Prostate gland (tissue), 2 donors: Measurements from ENCODE around the gene DDX54. TPM values are rescaled to one million over a fixed set of nuclear protein-coding genes. Genes with fewer than 3 reads are reported as not detected.

Experiments used
- DNase-seq: peaks from one replicate; pipeline ENCODE4 v3.0.0-alpha.2; 2019; ENCODE audit warnings: low spot score
- H3K27ac ChIP-seq, 2 donors: fragments of 200-600 bp; sonication (generic); 2 replicates each; pipeline ENCODE4 v1.5.1; 2017 to 2019
- H3K27me3 ChIP-seq: fragments of 200-600 bp; sonication (generic); replicated peaks from 2 replicates; pipeline ENCODE4 v1.5.1; 2019; ENCODE audit not compliant: insufficient read depth
- H3K36me3 ChIP-seq, 2 donors: fragments of 200-600 bp; sonication (generic); 1 replicate in 1 of 2; 2 replicates in 1 of 2; pipeline versions ENCODE4 v1.5.1 to v1.8.1; 2017 to 2019
- H3K4me1 ChIP-seq: fragments of 200-600 bp; sonication (generic); replicated peaks from 2 replicates; pipeline ENCODE4 v1.5.1; 2019
- H3K4me3 ChIP-seq, 2 donors: fragments of 200-600 bp; sonication (generic); 2 replicates each; pipeline ENCODE4 v1.5.1; 2017 to 2019
- H3K9me3 ChIP-seq: fragments of 200-600 bp; sonication (generic); 2 replicates; pipeline ENCODE4 v1.5.1; 2017
- POLR2A ChIP-seq: fragments of 450-650 bp; IDR thresholded peaks from one replicate; pipeline ENCODE4 v1.6.1; 2016; ENCODE audit warnings: antibody characterized with exemption, mild to moderate bottlenecking
- POLR2AphosphoS5 ChIP-seq: sonication (generic); formaldehyde crosslinking; IDR thresholded peaks from one replicate; pipeline ENCODE4 v1.6.1; 2017; ENCODE audit warnings: antibody characterized with exemption
- WGBS: methylation state at CpG from one replicate; pipeline ENCODE4 v1.1.5; 2018; 5-methylcytosine and 5-hydroxymethylcytosine counted together
- intact Hi-C: fragments of 100-400 bp; cut with DNase I; formaldehyde crosslinking; loops from one replicate; pipeline ENCODE4 v1.14.2; 2022
- total RNA-seq, 2 donors: library from RNA; depleted of rRNA; stranded (reverse); fragments of >200 nt; gene quantifications; one replicate each; pipeline ENCODE4 v1.1.0, GENCODE V29; 2016
- TF ChIP-seq, protein P1 (sequence below), 4 experiments: fragments of 200-600 bp in 2 of 4; fragments of 450-650 bp in 2 of 4; sonication (generic) in 2 of 4; IDR thresholded peaks; 1 replicate in 3 of 4; 2 replicates in 1 of 4; pipeline ENCODE4 v1.5.1; 2016 to 2019; ENCODE audit warnings: antibody characterized with exemption in 4 of 4, mild to moderate bottlenecking in 2 of 4, moderate library complexity in 2 of 4

DDX54 gene
- total RNA-seq, 2 donors from 2014 or later = 66.3 to 119 TPM

GRCh38 chr12:113190761-113191160, 5.5 kb upstream of the DDX54 start:
- WGBS = 96% methylated on average over 4 of the region's 4 CpGs
- Histone ChIP-seq H3K27me3 (no peaks in the 10 kb centered on the region), H3K27ac (no peak overlapping the region), H3K36me3 (peaks cover 0 to 6% of the 10 kb centered on the region in 2 donors), H3K4me1 (no peaks in the 10 kb centered on the region), H3K9me3 (no peaks in the 10 kb centered on the region), H3K4me3 (no peak overlapping the region)
- TF ChIP-seq POLR2A (no peak), POLR2AphosphoS5 (no peak)
- TF ChIP-seq, protein P1, sequence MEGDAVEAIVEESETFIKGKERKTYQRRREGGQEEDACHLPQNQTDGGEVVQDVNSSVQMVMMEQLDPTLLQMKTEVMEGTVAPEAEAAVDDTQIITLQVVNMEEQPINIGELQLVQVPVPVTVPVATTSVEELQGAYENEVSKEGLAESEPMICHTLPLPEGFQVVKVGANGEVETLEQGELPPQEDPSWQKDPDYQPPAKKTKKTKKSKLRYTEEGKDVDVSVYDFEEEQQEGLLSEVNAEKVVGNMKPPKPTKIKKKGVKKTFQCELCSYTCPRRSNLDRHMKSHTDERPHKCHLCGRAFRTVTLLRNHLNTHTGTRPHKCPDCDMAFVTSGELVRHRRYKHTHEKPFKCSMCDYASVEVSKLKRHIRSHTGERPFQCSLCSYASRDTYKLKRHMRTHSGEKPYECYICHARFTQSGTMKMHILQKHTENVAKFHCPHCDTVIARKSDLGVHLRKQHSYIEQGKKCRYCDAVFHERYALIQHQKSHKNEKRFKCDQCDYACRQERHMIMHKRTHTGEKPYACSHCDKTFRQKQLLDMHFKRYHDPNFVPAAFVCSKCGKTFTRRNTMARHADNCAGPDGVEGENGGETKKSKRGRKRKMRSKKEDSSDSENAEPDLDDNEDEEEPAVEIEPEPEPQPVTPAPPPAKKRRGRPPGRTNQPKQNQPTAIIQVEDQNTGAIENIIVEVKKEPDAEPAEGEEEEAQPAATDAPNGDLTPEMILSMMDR (IDR thresholded peaks at IDR 0.05) = no peak
- intact Hi-C loops = loop anchor here (10.0 kb wide), 2 partner anchors 124 to 234 kb away; partner anchors contain the start of gene SDSL
- DNase-seq = no peak

DNA sequence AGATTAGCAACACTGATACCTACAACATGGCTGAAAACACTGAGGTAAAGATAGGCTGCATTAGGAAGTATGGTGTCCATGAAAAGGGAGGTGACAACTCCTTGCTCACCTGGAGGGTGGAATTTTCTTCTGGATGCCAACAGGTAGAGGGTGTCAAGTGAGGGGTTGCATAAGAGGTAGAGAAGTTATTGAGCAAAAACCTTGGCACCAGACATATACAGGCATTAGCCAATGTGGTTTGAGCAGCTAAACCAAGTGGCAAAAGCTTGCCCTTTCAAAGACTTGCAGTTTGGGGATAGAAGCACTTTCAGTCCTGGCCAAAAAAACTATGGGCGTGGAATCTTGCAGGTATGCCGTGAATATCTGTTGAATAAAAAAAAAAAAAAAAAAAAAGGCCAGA, 4.1 kb upstream of the DDX54 start:
- Histone ChIP-seq H3K4me3 (no peak overlapping the region), H3K27me3 (no peaks in the 10 kb centered on the region), H3K27ac (no peak overlapping the region), H3K9me3 (no peaks in the 10 kb centered on the region), H3K4me1 (no peaks in the 10 kb centered on the region), H3K36me3 (peaks cover 0 to 6% of the 10 kb centered on the region in 2 donors)
- intact Hi-C loops = no loop called here
- DNase-seq = no peak
- no peak for TF ChIP-seq POLR2AphosphoS5
- no peak for TF ChIP-seq POLR2A
- TF ChIP-seq, protein P1 (IDR thresholded peaks at IDR 0.05) = no peak
- whole genome bisulfite sequencing = 82% methylated on average over 2 of the region's 2 CpGs

GRCh38 chr12:113186666-113187325, 1.5 kb upstream of the DDX54 start:
- peaks cover 0 to 3% of the 10 kb centered on the region in 2 donors for H3K36me3 ChIP-seq
- no peaks in the 10 kb centered on the region for H3K27me3 ChIP-seq
- H3K4me1 ChIP-seq = no peaks in the 10 kb centered on the region
- WGBS = 85% methylated on average over 16 of the region's 16 CpGs
- no peak for DNase-seq
- no peaks in the 10 kb centered on the region for H3K9me3 ChIP-seq
- no peak overlapping the region for H3K4me3 ChIP-seq
- intact Hi-C loops = no loop called here
- H3K27ac ChIP-seq = no peak overlapping the region
- TF ChIP-seq, protein P1 (IDR thresholded peaks at IDR 0.05) = no peak
- TF ChIP-seq POLR2AphosphoS5 = no peak
- no peak for TF ChIP-seq POLR2A

DNA sequence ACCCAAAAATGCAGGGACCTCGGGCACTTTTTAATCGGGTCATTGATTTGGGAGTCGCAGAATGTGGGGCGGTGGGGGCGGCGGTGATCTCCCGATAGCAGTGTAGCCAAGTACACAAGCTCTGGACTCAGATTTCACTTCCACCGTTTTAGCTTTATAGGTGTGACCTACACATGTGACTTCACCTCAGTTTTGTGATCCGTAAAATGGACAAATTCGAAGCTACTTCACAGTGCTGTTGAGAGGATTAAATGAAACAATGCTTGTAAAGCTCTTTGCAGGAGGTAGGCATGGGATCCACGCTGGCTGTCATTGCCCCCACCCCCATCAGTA, 721 bp upstream of the DDX54 start:
- Histone ChIP-seq H3K27ac (peak overlapping the region; percentile 87 to 91), H3K27me3 (no peaks in the 10 kb centered on the region), H3K36me3 (no peaks in the 10 kb centered on the region), H3K9me3 (no peaks in the 10 kb centered on the region), H3K4me3 (peak overlapping the region; percentile 86 to 97), H3K4me1 (no peaks in the 10 kb centered on the region)
- no peak for TF ChIP-seq POLR2A
- TF ChIP-seq, protein P1 (IDR thresholded peaks at IDR 0.05) = no peak
- no peak for TF ChIP-seq POLR2AphosphoS5
- intact Hi-C loops = no loop called here
- no peak for DNase-seq
- WGBS = 3% methylated on average over 11 of the region's 11 CpGs

DNA sequence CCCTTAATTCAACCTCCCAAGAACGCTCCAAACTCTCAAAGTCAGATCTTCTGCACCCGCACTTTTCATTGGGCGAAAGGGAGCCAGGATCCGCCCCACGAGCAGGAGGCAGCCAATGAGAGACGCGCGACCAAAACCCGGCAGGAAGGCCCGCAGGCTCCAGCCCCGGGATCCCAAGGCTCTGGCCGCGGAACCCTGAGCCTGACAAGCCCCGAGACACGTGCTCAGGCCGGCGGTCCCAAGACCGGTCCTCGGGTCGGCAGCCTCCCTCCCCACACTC, 438 bp downstream of the DDX54 start:
- peak; percentile 88 for DNase-seq
- no peaks in the 10 kb centered on the region for H3K4me1 ChIP-seq
- H3K27ac ChIP-seq = peak overlapping the region; percentile 87 to 91
- H3K27me3 ChIP-seq = no peaks in the 10 kb centered on the region
- TF ChIP-seq POLR2AphosphoS5 (peak; percentile 13), POLR2A (no peak)
- TF ChIP-seq, protein P1 (IDR thresholded peaks at IDR 0.05) = no peak
- WGBS = 0% methylated on average over 20 of the region's 20 CpGs
- no peaks in the 10 kb centered on the region for H3K36me3 ChIP-seq
- no peaks in the 10 kb centered on the region for H3K9me3 ChIP-seq
- H3K4me3 ChIP-seq = peak overlapping the region; percentile 86 to 97
- intact Hi-C loops = loop anchor here (2.0 kb wide), 1 partner anchor 38 kb away; no protein-coding TSS in a partner anchor
